Measurements from ENCODE around the gene DUT. TPM values are rescaled to one million over a fixed set of nuclear protein-coding genes. Genes with fewer than 3 reads are reported as not detected.

DUT gene
- polyA plus RNA-seq, 10 donors: 98.9 to 142 (median 112) TPM

Other genes starting within 250 kb of the DUT start
- gene SLC24A5, start 210.4 kb upstream of the DUT start, polyA plus RNA-seq (ENCODE audit: insufficient read length in 10 of 10): 1 to 10 TPM in 2 of 10 donors, not detected in 8; 1.3 to 1.9 TPM
- 10 to 100 TPM; 10.4 to 26.0 (median 14.5) TPM for gene MYEF2, start 153.1 kb upstream of the DUT start, polyA plus RNA-seq (ENCODE audit: insufficient read length in 10 of 10)
- gene CTXN2, start 139.8 kb upstream of the DUT start, polyA plus RNA-seq (ENCODE audit: insufficient read length in 10 of 10): not detected
- under 1 TPM in 7 of 10 donors, not detected in 3; 0.04 to 0.34 (median 0.16) TPM for gene SLC12A1, start 125.1 kb upstream of the DUT start, polyA plus RNA-seq (ENCODE audit: insufficient read length in 10 of 10)